ENCODE data around the gene TUBGCP6. TPM values are rescaled to one million over a fixed set of nuclear protein-coding genes. Genes with fewer than 3 reads are reported as not detected.

TUBGCP6 gene
- total RNA-seq, 1 experiment from 2014 or later, result 38.6 TPM

- no peaks in the 10 kb centered on the region for H3K79me2 ChIP-seq (ENCODE audit: insufficient read depth, low read length)
- ATAC-seq (no peak), DNase-seq (ENCODE audit: low read depth, low spot score) (no peak)
- no peak overlapping the region for H3K9ac ChIP-seq (ENCODE audit: low read length)
- H2AFZ ChIP-seq (ENCODE audit: low read depth, low read length, poor library complexity, severe bottlenecking), result no peak overlapping the region
- ChIA-PET POLR2A (no interaction called here), CTCF (no interaction called here), RAD21 (ENCODE audit: low non-redundant PET in 1 of 2, low total read pairs in 2 of 2, uncharacterized antibody in 2 of 2, unreplicated experiment in 2 of 2) (no interaction called here)
- no peaks in the 10 kb centered on the region for H3K27me3 ChIP-seq (ENCODE audit: insufficient read depth, low read length)
- no peaks in the 10 kb centered on the region for H4K20me1 ChIP-seq (ENCODE audit: insufficient read depth)
- peaks cover 17 to 36% of the 10 kb centered on the region in 2 experiments; a peak in 3 of 4 replicates for H3K36me3 ChIP-seq (ENCODE audit: control insufficient read depth in 1 of 2, insufficient read depth in 2 of 2, low read length in 2 of 2)
- no peak overlapping the region for H3K4me2 ChIP-seq (ENCODE audit: low read length)
- H3K4me1 ChIP-seq (ENCODE audit: control insufficient read depth in 1 of 2, insufficient read depth in 2 of 2, low read length in 2 of 2), result peaks cover 0 to 8% of the 10 kb centered on the region in 2 experiments; a peak in 3 of 4 replicates
- no peak for TF ChIP-seq SIN3A (IDR thresholded peaks at IDR 0.05; ENCODE audit: low read depth)
- H3K9me3 ChIP-seq (ENCODE audit: control insufficient read depth in 1 of 2, insufficient read depth in 1 of 2, low read depth in 1 of 2, low read length in 2 of 2), result no peaks in the 10 kb centered on the region
- no peaks in the 10 kb centered on the region for H3K9me2 ChIP-seq (ENCODE audit: insufficient read depth)
- BruUV-seq (replicated peaks), result no TSS peak
- no peak overlapping the region for H3K4me3 ChIP-seq (replicated peaks in 1 of 2; ENCODE audit: low read depth in 1 of 2, low read length in 2 of 2)
- no peak overlapping the region for H3K27ac ChIP-seq (ENCODE audit: low read depth, low read length)
- intact Hi-C loops (cut with micrococcal nuclease), result no loop called here
Observed at GRCh38 chr22:50224071-50224470, 20.8 kb downstream of the TUBGCP6 start.

- H3K36me3 ChIP-seq (ENCODE audit: control insufficient read depth in 1 of 2, insufficient read depth in 2 of 2, low read length in 2 of 2), result peaks cover 21 to 40% of the 10 kb centered on the region in 2 experiments; a peak in 3 of 4 replicates
- H2AFZ ChIP-seq (ENCODE audit: low read depth, low read length, poor library complexity, severe bottlenecking), result no peak overlapping the region
- no TSS peak for BruUV-seq (replicated peaks)
- DNase-seq (ENCODE audit: low read depth, low spot score) (no peak), ATAC-seq (no peak)
- intact Hi-C loops (cut with micrococcal nuclease), result no loop called here
- ChIA-PET RAD21 (ENCODE audit: low non-redundant PET in 1 of 2, low total read pairs in 2 of 2, uncharacterized antibody in 2 of 2, unreplicated experiment in 2 of 2) (no interaction called here), POLR2A (no interaction called here), CTCF (no interaction called here)
- H3K4me3 ChIP-seq (replicated peaks in 1 of 2; ENCODE audit: low read depth in 1 of 2, low read length in 2 of 2), result no peak overlapping the region
- no peak overlapping the region for H3K4me2 ChIP-seq (ENCODE audit: low read length)
- H3K9me2 ChIP-seq (ENCODE audit: insufficient read depth), result no peaks in the 10 kb centered on the region
- no peak overlapping the region for H3K27ac ChIP-seq (ENCODE audit: low read depth, low read length)
- no peaks in the 10 kb centered on the region for H4K20me1 ChIP-seq (ENCODE audit: insufficient read depth)
- TF ChIP-seq ZNF274 (IDR thresholded peaks at IDR 0.05; ENCODE audit: low read depth, low read length) (no peak), ZFX (IDR thresholded peaks at IDR 0.05) (no peak), SRF (IDR thresholded peaks at IDR 0.05; ENCODE audit: low read depth) (no peak), EZH2 (IDR thresholded peaks at IDR 0.05) (no peak), CBX3 (IDR thresholded peaks at IDR 0.05; ENCODE audit: low read depth) (no peak), ATF3 (IDR thresholded peaks at IDR 0.05) (no peak)
- H3K9ac ChIP-seq (ENCODE audit: low read length), result no peak overlapping the region
- H3K4me1 ChIP-seq (ENCODE audit: control insufficient read depth in 1 of 2, insufficient read depth in 2 of 2, low read length in 2 of 2), result peaks cover 0 to 8% of the 10 kb centered on the region in 2 experiments; a peak in 3 of 4 replicates
- H3K9me3 ChIP-seq (ENCODE audit: control insufficient read depth in 1 of 2, insufficient read depth in 1 of 2, low read depth in 1 of 2, low read length in 2 of 2), result no peaks in the 10 kb centered on the region
- no peaks in the 10 kb centered on the region for H3K79me2 ChIP-seq (ENCODE audit: insufficient read depth, low read length)
- no peaks in the 10 kb centered on the region for H3K27me3 ChIP-seq (ENCODE audit: insufficient read depth, low read length)
Observed at GRCh38 chr22:50222508-50222907, 22.3 kb downstream of the TUBGCP6 start.

Measured in HCT116 (cell line).